HG03342 (cell line): ENCODE data around the gene KCNJ5.

Experiments used
- ATAC-seq: cut with Tn5 transposase; IDR thresholded peaks from one replicate; pipeline ENCODE4 v1.9.1; 2021; ENCODE audit warnings: mild to moderate bottlenecking, moderate library complexity; ENCODE audit not compliant: unreplicated experiment

KCNJ5 gene

GRCh38 chr11:128927683-128928336 is 36.7 kb downstream of the KCNJ5 start:
- ATAC-seq: no peak

DNA sequence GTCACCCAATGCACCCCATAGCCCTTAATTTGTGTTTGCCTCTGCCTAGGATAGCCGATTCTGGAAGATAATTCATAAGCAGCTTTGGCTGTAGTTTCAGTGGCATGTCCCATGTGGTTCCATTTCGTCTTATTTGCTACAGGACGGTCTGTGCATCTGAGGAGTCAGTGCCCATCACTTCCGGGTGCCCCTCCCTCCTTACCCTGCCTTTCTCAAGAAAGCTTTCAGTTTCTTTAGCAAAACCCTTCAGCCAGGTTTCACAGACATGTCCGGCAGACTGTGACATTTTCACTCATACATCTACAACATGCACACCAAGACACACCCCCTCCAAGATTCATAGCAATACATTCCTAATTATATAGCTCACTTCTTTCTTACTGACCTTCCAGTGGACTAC is 37.2 kb downstream of the KCNJ5 start:
- ATAC-seq: peak; percentile 97

GRCh38 chr11:128929468-128929867 is 38.3 kb downstream of the KCNJ5 start:
- ATAC-seq: no peak

- ATAC-seq: no peak
These were observed 38.8 kb downstream of the KCNJ5 start for GRCh38 chr11:128929991-128930390.

DNA sequence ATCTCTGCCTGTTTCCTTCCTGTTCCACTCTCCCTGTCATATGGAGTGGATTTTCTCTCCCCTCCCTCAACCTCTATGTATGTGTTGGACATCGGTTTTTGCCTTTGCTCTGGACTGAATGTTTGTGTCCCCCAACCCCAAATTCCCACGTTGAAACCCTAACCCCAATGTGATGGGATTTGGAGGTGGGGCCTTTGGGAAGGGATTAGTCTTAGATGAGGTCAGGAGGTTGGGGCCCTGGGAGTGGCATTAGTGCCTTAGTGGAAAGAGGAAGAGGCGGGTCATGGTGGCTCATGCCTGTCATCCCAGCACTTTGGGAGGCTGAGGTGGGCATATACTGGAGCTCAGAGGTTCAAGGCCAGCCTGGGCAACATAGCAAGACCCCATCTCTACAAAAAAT is 39.9 kb downstream of the KCNJ5 start:
- ATAC-seq: no peak

DNA sequence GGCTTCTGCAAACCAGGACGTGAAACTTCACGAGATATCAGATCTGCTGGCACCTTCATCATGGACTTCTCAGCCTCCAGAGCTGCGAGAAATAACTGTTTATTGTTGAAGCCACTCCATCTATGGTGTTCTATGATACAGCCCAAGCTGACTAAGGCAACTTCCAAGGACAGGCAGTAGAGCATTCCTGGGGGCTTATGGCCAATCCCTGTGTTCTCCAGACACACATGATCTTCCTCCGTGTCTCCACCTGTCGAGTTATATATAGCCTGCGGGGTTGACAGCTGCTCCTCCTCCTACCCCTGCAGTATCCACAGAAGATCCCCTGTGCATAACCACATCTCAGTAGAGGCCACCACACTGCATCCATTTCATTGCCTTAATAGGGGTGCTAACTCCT is 40.5 kb downstream of the KCNJ5 start:
- ATAC-seq: no peak

DNA sequence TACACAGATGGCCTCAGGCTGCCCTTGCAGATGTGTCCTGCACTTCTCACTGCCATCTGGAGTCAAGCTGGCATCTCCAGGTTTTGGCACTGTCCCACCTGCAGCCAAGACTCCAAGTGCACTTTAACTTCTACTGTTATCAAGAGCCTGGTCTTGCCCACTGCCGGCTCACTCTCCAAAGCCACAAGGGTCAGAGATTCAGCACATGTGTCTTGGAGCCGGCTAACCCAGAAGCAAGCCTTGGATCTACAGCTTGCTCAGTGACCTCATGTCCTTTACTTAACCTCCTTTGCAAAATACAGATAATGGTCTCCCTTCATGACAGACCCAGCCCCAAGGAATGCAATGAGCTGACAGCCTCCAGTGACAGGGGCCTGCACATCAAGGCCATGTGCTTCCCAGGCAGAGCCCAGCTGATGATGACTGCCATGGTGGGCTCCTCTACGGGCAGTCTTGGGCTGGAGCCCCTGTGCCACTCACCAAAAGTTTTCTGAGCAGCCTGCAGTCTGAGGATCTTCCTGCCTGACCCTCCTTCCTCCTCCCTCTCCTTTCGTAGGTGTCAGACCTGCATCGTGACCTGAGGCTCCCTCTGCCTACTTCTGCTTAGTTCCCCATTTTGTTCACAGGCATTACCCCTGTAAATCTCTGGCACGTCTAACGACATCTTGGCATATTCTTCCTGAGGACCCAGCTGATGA is 42.5 kb downstream of the KCNJ5 start:
- no peak for ATAC-seq

- no peak for ATAC-seq
These were observed 43.2 kb downstream of the KCNJ5 start for GRCh38 chr11:128934351-128934750.

GRCh38 chr11:128934926-128935325 is 43.8 kb downstream of the KCNJ5 start:
- ATAC-seq: no peak

GRCh38 chr11:128936606-128937251 is 45.6 kb downstream of the KCNJ5 start:
- ATAC-seq: no peak

- ATAC-seq: no peak
These were observed 46.3 kb downstream of the KCNJ5 start for GRCh38 chr11:128937480-128937879.

DNA sequence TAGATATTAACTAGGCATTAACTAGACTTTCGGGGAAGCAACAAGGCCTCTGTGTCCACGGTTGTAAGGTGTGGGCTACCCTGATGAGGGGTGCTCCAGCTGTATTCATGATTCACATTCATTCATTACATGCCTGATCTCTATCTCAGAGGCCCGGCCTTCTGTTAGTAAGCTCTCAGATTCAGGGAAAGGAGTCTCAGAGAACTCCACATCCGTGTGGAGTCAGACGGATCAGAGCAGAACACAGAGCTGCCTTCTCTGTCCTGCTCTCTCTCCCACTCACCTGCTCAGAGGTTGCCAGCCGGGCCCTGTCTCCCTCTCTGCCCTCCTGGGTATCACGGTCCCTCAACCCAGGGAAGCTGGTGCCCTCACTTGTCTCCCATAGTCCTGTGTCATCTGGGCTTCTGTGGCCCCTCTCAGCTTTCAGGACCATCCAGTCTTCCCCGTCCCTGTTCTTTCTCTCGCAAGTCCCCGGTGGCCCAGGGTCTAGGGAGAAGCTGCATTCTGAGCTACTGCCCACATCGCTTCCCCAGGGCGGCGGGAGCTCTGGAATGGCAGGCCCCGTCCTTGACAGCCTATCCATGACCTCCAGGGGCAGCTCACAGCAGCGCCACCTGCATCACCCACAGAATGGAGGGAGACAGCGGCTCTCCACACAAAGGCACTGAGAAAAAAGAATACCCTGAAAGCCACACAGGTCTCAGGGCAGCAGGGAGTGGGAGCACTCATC is 47.2 kb downstream of the KCNJ5 start:
- no peak for ATAC-seq

- no peak for ATAC-seq
These were observed 48.4 kb downstream of the KCNJ5 start for GRCh38 chr11:128939591-128939990.

DNA sequence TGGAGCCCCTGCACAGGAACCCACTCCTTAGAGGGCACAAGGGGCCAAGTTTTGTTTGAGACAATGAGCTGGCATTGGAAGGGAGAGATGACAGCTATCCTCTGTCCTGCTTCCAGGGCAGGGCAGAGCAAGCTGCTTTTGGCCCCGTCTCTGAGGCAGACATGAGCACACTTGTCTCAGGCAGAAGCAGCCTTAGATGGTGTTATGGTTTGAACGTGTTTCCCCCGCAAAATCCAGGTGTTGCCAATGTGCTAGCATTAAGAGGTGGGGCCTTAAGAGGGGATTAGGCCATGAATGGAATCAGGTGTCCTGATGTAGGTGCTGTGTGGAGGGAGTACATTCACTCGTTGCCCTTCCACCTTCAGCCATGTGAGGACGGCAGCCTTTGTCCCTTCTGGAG is 49.0 kb downstream of the KCNJ5 start:
- no peak for ATAC-seq

DNA sequence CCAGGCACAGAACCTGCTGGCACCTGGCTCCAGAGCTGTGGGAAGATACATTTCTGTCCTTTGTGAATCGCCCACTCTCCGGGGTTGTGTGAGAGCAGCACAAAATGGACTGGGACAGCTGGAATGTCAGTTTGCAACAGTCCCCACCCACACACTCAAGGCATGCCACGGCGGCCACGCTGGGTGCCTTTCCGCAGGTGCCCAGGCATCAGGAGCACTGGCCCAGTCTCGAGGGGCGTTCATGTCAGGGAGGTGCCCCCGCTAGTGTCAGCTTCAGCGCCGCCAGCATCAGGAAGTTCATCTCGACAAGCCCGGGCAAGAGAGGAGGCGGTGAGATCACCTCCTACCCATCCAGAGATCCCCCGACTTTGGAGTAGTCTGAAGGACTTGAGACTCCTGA is 49.4 kb downstream of the KCNJ5 start:
- ATAC-seq: no peak

GRCh38 chr11:128941110-128941509 is 50.0 kb downstream of the KCNJ5 start:
- no peak for ATAC-seq

- no peak for ATAC-seq
These were observed 50.6 kb downstream of the KCNJ5 start for GRCh38 chr11:128941573-128942271.

GRCh38 chr11:128942272-128942612 is 51.1 kb downstream of the KCNJ5 start:
- ATAC-seq: no peak

- ATAC-seq: no peak
These were observed 51.8 kb downstream of the KCNJ5 start, which contains the start of gene TP53AIP1 for GRCh38 chr11:128942817-128943427. TP53AIP1 (minus strand) TSS chr11:128942871; CDS start chr11:128937818, 5,053 bp downstream.

- ATAC-seq: no peak
These were observed 52.3 kb downstream of the KCNJ5 start for GRCh38 chr11:128943428-128943976.
